Neuronal stem cell (in vitro differentiated cells): ENCODE measurements around the gene GADD45G.
A peak's percentile ranks its signal among the peaks of the same experiment; 100 is the strongest.

Source experiments
- DNase-seq: peaks from one replicate; pipeline ENCODE4 v3.0.0-alpha.2; 2013; ENCODE audit warnings: low spot score
- H2AFZ ChIP-seq: one replicate; pipeline ENCODE4 v1.6.1; 2013; ENCODE audit warnings: mild to moderate bottlenecking, low read length, inconsistent platforms
- H2AK5ac ChIP-seq: 2 replicates; pipeline ENCODE4 v1.6.1; 2013; ENCODE audit warnings: low read depth, mild to moderate bottlenecking, inconsistent platforms, low read length, moderate library complexity, mixed read lengths
- H2BK120ac ChIP-seq: 2 replicates; pipeline ENCODE4 v1.6.1; 2013; ENCODE audit warnings: low read depth, mild to moderate bottlenecking, inconsistent platforms, low read length, moderate library complexity, mixed read lengths
- H2BK12ac ChIP-seq: one replicate; pipeline ENCODE4 v1.6.1; 2013; ENCODE audit warnings: low read length, inconsistent platforms
- H2BK15ac ChIP-seq: 2 replicates; pipeline ENCODE4 v1.6.1; 2013; ENCODE audit warnings: mild to moderate bottlenecking, low read length, inconsistent platforms, mixed read lengths
- H2BK5ac ChIP-seq: one replicate; pipeline ENCODE4 v1.6.1; 2013; ENCODE audit warnings: inconsistent platforms, mild to moderate bottlenecking, low read length, moderate library complexity
- H3K14ac ChIP-seq: one replicate; pipeline ENCODE4 v1.6.1; 2013; ENCODE audit warnings: low read length, inconsistent platforms
- H3K18ac ChIP-seq: 2 replicates; pipeline ENCODE4 v1.6.1; 2013; ENCODE audit warnings: low read length, inconsistent platforms
- H3K23ac ChIP-seq: 2 replicates; pipeline ENCODE4 v1.6.1; 2013; ENCODE audit warnings: low read depth, mild to moderate bottlenecking, mixed read lengths, low read length, inconsistent platforms; ENCODE audit not compliant: poor library complexity
- H3K27ac ChIP-seq: replicated peaks from 3 replicates; pipeline ENCODE4 v1.5.1; 2013; ENCODE audit warnings: low read length, inconsistent platforms
- H3K27me3 ChIP-seq, 3 experiments: 2 replicates each; pipeline ENCODE4 v1.6.1; 2013; ENCODE audit warnings: low read length in 3 of 3, mild to moderate bottlenecking in 2 of 3, inconsistent platforms in 1 of 3, low read depth in 1 of 3, mixed read lengths in 1 of 3, moderate library complexity in 1 of 3; ENCODE audit not compliant: control insufficient read depth in 3 of 3, insufficient read depth in 3 of 3
- H3K36me3 ChIP-seq, 2 donors: replicated peaks in 1 of 2; 2 replicates each; pipeline ENCODE4 v1.6.1; 2013; ENCODE audit warnings: low read length in 2 of 2; ENCODE audit not compliant: control insufficient read depth in 2 of 2, insufficient read depth in 2 of 2
- H3K4ac ChIP-seq: 2 replicates; pipeline ENCODE4 v1.6.1; 2013; ENCODE audit warnings: inconsistent platforms, mild to moderate bottlenecking, low read length, moderate library complexity
- H3K4me1 ChIP-seq, 2 donors: 1 replicate in 1 of 2; 2 replicates in 1 of 2; pipeline ENCODE4 v1.6.1; 2013; ENCODE audit warnings: low read length in 2 of 2, low read depth in 1 of 2; ENCODE audit not compliant: control insufficient read depth in 2 of 2, insufficient read depth in 1 of 2
- H3K4me2 ChIP-seq: one replicate; pipeline ENCODE4 v1.6.1; 2013; ENCODE audit warnings: mild to moderate bottlenecking, low read length, inconsistent platforms; ENCODE audit not compliant: insufficient read depth, poor library complexity, severe bottlenecking
- H3K4me3 ChIP-seq, 2 donors: 2 replicates each; pipeline ENCODE4 v1.5.1; 2013; ENCODE audit warnings: low read length in 2 of 2, mild to moderate bottlenecking in 2 of 2, inconsistent platforms in 1 of 2, moderate library complexity in 1 of 2
- H3K79me1 ChIP-seq: one replicate; pipeline ENCODE4 v1.6.1; 2013; ENCODE audit warnings: low read depth, mild to moderate bottlenecking, inconsistent platforms, low read length, moderate library complexity
- H3K9ac ChIP-seq: one replicate; pipeline ENCODE4 v1.6.1; 2013; ENCODE audit warnings: mild to moderate bottlenecking, low read depth, low read length, inconsistent platforms; ENCODE audit not compliant: poor library complexity
- H3K9me3 ChIP-seq, 2 donors: replicated peaks in 1 of 2; 2 replicates each; pipeline versions ENCODE3 to v1.6.1; 2013; ENCODE audit warnings: low read length in 2 of 2, mild to moderate bottlenecking in 2 of 2, inconsistent platforms in 1 of 2, low read depth in 1 of 2, mixed read lengths in 1 of 2, moderate library complexity in 1 of 2; ENCODE audit not compliant: control insufficient read depth in 2 of 2, insufficient read depth in 1 of 2
- H4K8ac ChIP-seq: one replicate; pipeline ENCODE4 v1.6.1; 2013; ENCODE audit warnings: low read depth, mild to moderate bottlenecking, inconsistent platforms, low read length, moderate library complexity
- H4K91ac ChIP-seq: one replicate; pipeline ENCODE4 v1.6.1; 2013; ENCODE audit warnings: low read length, low read depth, mild to moderate bottlenecking, inconsistent platforms; ENCODE audit not compliant: poor library complexity
- WGBS, 2 donors: extraction: QIAGEN DNeasy Blood & Tissue Kit; methylation state at CpG; one replicate each; pipeline ENCODE4 v1.1.7; 2013; ENCODE audit warnings: missing lambda C conversion rate in 2 of 2, mixed read lengths in 1 of 2; ENCODE audit not compliant: insufficient read length in 2 of 2, insufficient replicate concordance in 1 of 2; ENCODE audit errors: extremely low coverage in 2 of 2; 5-methylcytosine and 5-hydroxymethylcytosine counted together

Gene GADD45G

DNA sequence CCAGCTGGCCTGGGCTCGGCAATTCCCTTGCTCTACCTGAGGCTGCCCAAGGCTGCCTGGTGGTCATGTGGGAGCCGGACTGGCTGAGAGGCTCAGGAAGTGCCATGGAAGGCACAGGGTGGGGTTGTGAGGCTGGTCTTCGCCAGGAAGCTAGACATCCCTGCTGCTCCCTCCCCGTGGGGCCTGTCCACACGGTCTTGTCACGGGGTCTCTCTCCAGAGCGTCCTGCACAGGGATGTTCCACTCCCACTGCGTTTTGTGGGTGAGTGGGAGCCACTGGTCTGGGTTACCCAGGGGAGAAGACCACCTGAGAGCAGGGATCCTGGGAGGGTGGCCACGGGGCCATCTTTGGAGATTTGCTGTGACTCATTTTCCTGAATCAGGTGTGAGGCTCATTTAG is 11.6 kb downstream of the GADD45G start:
- no peak overlapping the region for H3K18ac ChIP-seq
- H2BK5ac ChIP-seq, result no peak overlapping the region
- H2BK12ac ChIP-seq, result no peak overlapping the region
- H3K4me2 ChIP-seq, result no peak overlapping the region
- H4K91ac ChIP-seq, result no peak overlapping the region
- H3K27ac ChIP-seq, result no peak overlapping the region
- no CpG with 5 or more reads among the region's 9 CpGs for WGBS, 2 donors
- no peak overlapping the region for H2BK120ac ChIP-seq
- no peak overlapping the region for H2AK5ac ChIP-seq
- no peak overlapping the region for H2BK15ac ChIP-seq
- no peak overlapping the region for H3K14ac ChIP-seq
- H3K23ac ChIP-seq, result no peak overlapping the region
- peaks cover 0 to 61% (median 6%) of the 10 kb centered on the region in 3 experiments for H3K27me3 ChIP-seq
- H4K8ac ChIP-seq, result no peak overlapping the region
- peaks cover 2 to 3% of the 10 kb centered on the region in 2 donors for H3K9me3 ChIP-seq
- H3K4me3 ChIP-seq, result no peak overlapping the region
- no peak overlapping the region for H3K9ac ChIP-seq
- no peaks in the 10 kb centered on the region for H3K79me1 ChIP-seq
- DNase-seq, result no peak
- no peak overlapping the region for H2AFZ ChIP-seq
- no peak overlapping the region for H3K4ac ChIP-seq
- no peaks in the 10 kb centered on the region for H3K36me3 ChIP-seq
- peaks cover 0 to 5% of the 10 kb centered on the region in 2 donors for H3K4me1 ChIP-seq

DNA sequence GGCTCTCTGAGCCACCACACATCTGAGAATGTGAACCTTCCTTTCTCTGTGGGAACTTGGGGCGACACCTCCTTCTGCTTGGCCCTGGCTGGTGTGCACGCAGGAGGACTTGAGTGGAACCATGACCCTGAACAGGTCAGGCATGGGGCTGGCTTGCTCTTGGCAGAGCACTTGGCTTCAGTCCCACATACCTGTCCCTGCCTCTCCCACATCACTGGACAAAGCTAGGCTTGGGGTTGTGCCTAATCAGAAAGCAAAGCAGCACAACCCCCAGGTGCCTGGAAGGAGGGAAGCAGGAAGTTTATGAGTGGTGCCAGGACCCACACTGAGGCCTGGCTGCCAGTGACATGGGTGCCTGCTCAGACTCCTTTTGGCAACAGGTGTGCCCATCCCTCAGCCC is 13.2 kb downstream of the GADD45G start:
- Histone ChIP-seq H3K18ac (no peak overlapping the region), H3K9me3 (peaks cover 0 to 2% of the 10 kb centered on the region in 2 donors)
- WGBS, 2 donors, result no CpG with 5 or more reads among the region's 2 CpGs

DNA sequence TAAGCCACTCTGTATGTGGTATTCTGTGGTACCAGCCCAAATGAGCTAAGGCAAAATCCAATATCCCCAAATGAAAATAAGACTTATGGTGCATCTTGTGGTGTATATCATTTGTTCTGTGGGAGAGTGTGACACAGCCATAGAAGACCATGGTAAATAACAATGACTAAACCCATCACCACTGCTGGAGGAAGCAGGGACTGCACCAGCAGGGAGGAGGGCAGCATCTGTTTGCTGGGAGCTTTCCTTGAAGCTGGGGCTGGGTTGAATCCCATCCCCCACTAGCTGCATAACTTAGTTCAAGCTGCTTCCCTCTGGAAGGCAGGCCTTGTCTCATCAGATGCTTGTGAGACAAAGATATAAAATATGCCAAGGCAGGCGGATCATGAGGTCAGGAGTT is 14.2 kb downstream of the GADD45G start:
- Histone ChIP-seq H3K23ac (no peak overlapping the region), H3K79me1 (no peaks in the 10 kb centered on the region), H3K4me1 (peaks cover 12 to 15% of the 10 kb centered on the region in 2 donors), H2BK120ac (no peak overlapping the region), H2AFZ (no peak overlapping the region), H3K14ac (no peak overlapping the region), H2BK15ac (no peak overlapping the region), H3K36me3 (no peaks in the 10 kb centered on the region), H3K4me3 (no peak overlapping the region), H2BK5ac (no peak overlapping the region), H3K27ac (no peak overlapping the region), H4K8ac (no peak overlapping the region), H3K9ac (no peak overlapping the region), H3K4me2 (no peak overlapping the region), H2BK12ac (no peak overlapping the region), H3K18ac (no peak overlapping the region), H3K9me3 (peaks cover 0 to 2% of the 10 kb centered on the region in 2 donors), H4K91ac (no peak overlapping the region), H3K4ac (no peak overlapping the region), H2AK5ac (no peak overlapping the region), H3K27me3 (peaks cover 0 to 59% (median 9%) of the 10 kb centered on the region in 3 experiments)
- no peak for DNase-seq
- WGBS, 2 donors, result no CpG with 5 or more reads among the region's 1 CpG

More for the DNA sequence above, 13.2 kb downstream of the GADD45G start:
- H2BK120ac ChIP-seq, result peak overlapping the region; percentile 25
- H2AK5ac ChIP-seq, result no peak overlapping the region
- H3K9ac ChIP-seq, result no peak overlapping the region
- H3K4me3 ChIP-seq, result no peak overlapping the region
- no peak overlapping the region for H3K4ac ChIP-seq
- H2BK12ac ChIP-seq, result no peak overlapping the region
- no peak overlapping the region for H3K27ac ChIP-seq
- no peaks in the 10 kb centered on the region for H3K36me3 ChIP-seq
- no peak overlapping the region for H4K8ac ChIP-seq
- H2BK5ac ChIP-seq, result peak overlapping the region; percentile 34
- H3K14ac ChIP-seq, result peak overlapping the region; percentile 12
- no peak overlapping the region for H3K4me2 ChIP-seq
- no peak overlapping the region for H2AFZ ChIP-seq
- peaks cover 10 to 11% of the 10 kb centered on the region in 2 donors for H3K4me1 ChIP-seq
- H3K79me1 ChIP-seq, result no peaks in the 10 kb centered on the region
- no peak overlapping the region for H2BK15ac ChIP-seq
- no peak overlapping the region for H4K91ac ChIP-seq
- peak overlapping the region; percentile 46 for H3K23ac ChIP-seq
- peaks cover 0 to 62% (median 9%) of the 10 kb centered on the region in 3 experiments for H3K27me3 ChIP-seq
- DNase-seq, result no peak

DNA sequence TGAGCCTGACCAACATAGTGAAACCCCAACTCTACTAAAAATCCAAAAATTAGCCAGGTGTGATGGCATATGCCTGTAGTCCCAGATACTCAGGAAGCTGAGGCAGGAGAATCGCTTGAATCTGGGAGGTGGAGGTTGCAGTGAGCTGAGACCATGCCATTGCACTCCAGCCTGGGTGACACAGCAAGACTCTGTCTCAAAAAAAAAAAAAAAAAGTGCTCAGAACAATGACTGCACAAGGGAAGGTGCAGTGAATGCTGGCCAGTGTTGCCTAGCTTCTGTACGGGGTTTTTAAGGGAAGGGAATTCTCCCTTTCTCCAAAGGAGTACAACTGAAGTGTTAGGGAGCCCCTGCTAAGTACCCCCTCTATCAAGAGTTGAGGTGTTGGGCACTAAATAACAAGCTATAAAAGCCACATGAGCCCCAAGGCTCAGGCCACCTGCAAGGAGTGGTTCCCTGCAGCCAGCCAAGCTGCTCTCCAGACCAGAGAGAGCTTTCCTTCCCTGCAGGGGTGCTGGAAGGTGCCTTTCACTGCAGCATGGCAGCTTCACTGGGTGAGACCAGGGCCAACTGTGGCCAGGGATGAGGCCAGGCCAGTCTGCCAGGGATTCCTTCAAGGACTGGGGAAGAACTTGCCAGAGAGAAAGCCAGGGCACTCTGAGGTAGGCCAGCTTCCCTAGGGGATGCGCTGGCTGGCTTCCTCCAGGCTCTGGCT is 14.8 kb downstream of the GADD45G start:
- Histone ChIP-seq H3K4me2 (no peak overlapping the region), H3K36me3 (no peaks in the 10 kb centered on the region), H3K79me1 (no peaks in the 10 kb centered on the region), H3K27me3 (peaks cover 0 to 57% (median 9%) of the 10 kb centered on the region in 3 experiments), H2BK120ac (no peak overlapping the region), H2AK5ac (no peak overlapping the region), H3K4me1 (peaks cover 12 to 15% of the 10 kb centered on the region in 2 donors), H4K91ac (no peak overlapping the region), H3K23ac (no peak overlapping the region), H2AFZ (no peak overlapping the region), H3K9ac (no peak overlapping the region), H2BK15ac (no peak overlapping the region), H3K18ac (peak overlapping the region; percentile 89), H2BK5ac (no peak overlapping the region), H3K9me3 (peaks cover 0 to 2% of the 10 kb centered on the region in 2 donors), H4K8ac (no peak overlapping the region), H3K4me3 (no peak overlapping the region), H3K14ac (no peak overlapping the region), H3K27ac (no peak overlapping the region), H3K4ac (no peak overlapping the region), H2BK12ac (no peak overlapping the region)
- no peak for DNase-seq
- WGBS, 2 donors, result no CpG with 5 or more reads among the region's 3 CpGs
